C4-2B (cell line): ENCODE results near the gene LSM11.

Experiments
- CTCF ChIP-seq: fragments of 450-650 bp; conservative IDR thresholded peaks from 2 replicates; pipeline ENCODE4 v1.5.1; 2017; ENCODE audit warnings: mild to moderate bottlenecking
- ZFX ChIP-seq: fragments of 450-650 bp; IDR thresholded peaks from 2 replicates; pipeline ENCODE4 v1.6.1; 2017

GRCh38 chr5:157735991-157736390 lies 7.5 kb upstream of the LSM11 start:
- no peak for TF ChIP-seq CTCF
- TF ChIP-seq ZFX: no peak
